Liver (tissue), 9 donors: ENCODE measurements around the gene TNS4. TPM values are rescaled to one million over a fixed set of nuclear protein-coding genes. Genes with fewer than 3 reads are reported as not detected.

Source experiments
- DNase-seq: peaks from one replicate; pipeline ENCODE4 v3.0.0-alpha.2; 2017; ENCODE audit warnings: low spot score
- H3K27ac ChIP-seq, 2 donors: one replicate each; pipeline ENCODE4 v1.7.0; 2013; ENCODE audit warnings: inconsistent platforms in 2 of 2, low read length in 2 of 2, control low read depth in 1 of 2, low read depth in 1 of 2, mild to moderate bottlenecking in 1 of 2
- H3K27me3 ChIP-seq, 4 donors: one replicate each; pipeline versions ENCODE4 v1.6.1 to v1.7.0; 2013; ENCODE audit warnings: low read length in 3 of 4, inconsistent platforms in 1 of 4, mild to moderate bottlenecking in 1 of 4, moderate library complexity in 1 of 4; ENCODE audit not compliant: control insufficient read depth in 4 of 4, insufficient read depth in 4 of 4
- H3K36me3 ChIP-seq, 4 donors: one replicate each; pipeline versions ENCODE4 v1.6.1 to v1.7.0; 2013; ENCODE audit warnings: low read length in 3 of 4, mild to moderate bottlenecking in 3 of 4, low read depth in 1 of 4, moderate library complexity in 1 of 4; ENCODE audit not compliant: control insufficient read depth in 4 of 4, insufficient read depth in 3 of 4
- H3K4me1 ChIP-seq, 4 donors: one replicate each; pipeline versions ENCODE4 v1.6.1 to v1.7.0; 2013; ENCODE audit warnings: low read length in 3 of 4, mild to moderate bottlenecking in 3 of 4, moderate library complexity in 1 of 4; ENCODE audit not compliant: control insufficient read depth in 4 of 4, insufficient read depth in 4 of 4
- H3K4me3 ChIP-seq, 3 donors: one replicate each; pipeline versions ENCODE4 v1.6.1 to v1.7.0; 2013; ENCODE audit warnings: low read length in 3 of 3, control low read depth in 1 of 3, low read depth in 1 of 3, mild to moderate bottlenecking in 1 of 3
- H3K9ac ChIP-seq, 2 donors: one replicate each; pipeline ENCODE4 v1.7.0; 2013; ENCODE audit warnings: low read length in 2 of 2, mild to moderate bottlenecking in 2 of 2, moderate library complexity in 2 of 2, control low read depth in 1 of 2, low read depth in 1 of 2
- H3K9me3 ChIP-seq, 4 donors: one replicate each; pipeline versions ENCODE4 v1.6.1 to v1.7.0; 2013; ENCODE audit warnings: low read length in 3 of 4; ENCODE audit not compliant: control insufficient read depth in 4 of 4
- ATF3 ChIP-seq: IDR thresholded peaks from 2 replicates; pipeline ENCODE4 v1.6.1; 2016; ENCODE audit warnings: antibody characterized with exemption
- CTCF ChIP-seq: fragments of 150-350 bp; IDR thresholded peaks from 2 replicates; pipeline ENCODE4 v1.5.1; 2017; ENCODE audit warnings: improper control_type of control experiment, low read depth, low read length; ENCODE audit not compliant: missing input control
- FOXA1 ChIP-seq: IDR thresholded peaks from 2 replicates; pipeline ENCODE4 v1.6.1; 2016; ENCODE audit warnings: antibody characterized with exemption
- GABPA ChIP-seq, 2 donors: IDR thresholded peaks in 1 of 2; conservative IDR thresholded peaks in 1 of 2; 2 replicates each; pipeline ENCODE4 v1.6.1; 2016; ENCODE audit warnings: antibody characterized with exemption in 2 of 2, mild to moderate bottlenecking in 1 of 2, moderate library complexity in 1 of 2
- HNF4A ChIP-seq, 2 donors: conservative IDR thresholded peaks; 2 replicates each; pipeline ENCODE4 v1.6.1; 2016; ENCODE audit warnings: antibody characterized with exemption in 2 of 2, mild to moderate bottlenecking in 2 of 2
- HNF4G ChIP-seq: IDR thresholded peaks from 2 replicates; pipeline ENCODE4 v1.6.1; 2016; ENCODE audit warnings: antibody characterized with exemption
- JUND ChIP-seq, 2 donors: IDR thresholded peaks; 2 replicates each; pipeline ENCODE4 v1.6.1; 2016; ENCODE audit warnings: antibody characterized with exemption in 2 of 2
- MAX ChIP-seq: IDR thresholded peaks from 2 replicates; pipeline ENCODE4 v1.6.1; 2016; ENCODE audit warnings: antibody characterized with exemption
- NR2F2 ChIP-seq: IDR thresholded peaks from 2 replicates; pipeline ENCODE4 v1.6.1; 2016; ENCODE audit warnings: antibody characterized with exemption
- RAD21 ChIP-seq, 2 donors: IDR thresholded peaks; 2 replicates each; pipeline ENCODE4 v1.6.1; 2016; ENCODE audit warnings: antibody characterized with exemption in 2 of 2, mild to moderate bottlenecking in 2 of 2
- REST ChIP-seq: IDR thresholded peaks from 2 replicates; pipeline ENCODE4 v1.6.1; 2016; ENCODE audit warnings: antibody characterized with exemption, mild to moderate bottlenecking
- RXRA ChIP-seq, 2 donors: IDR thresholded peaks; 2 replicates each; pipeline ENCODE4 v1.6.1; 2017 to 2018; ENCODE audit warnings: antibody characterized with exemption in 2 of 2, mild to moderate bottlenecking in 1 of 2
- SP1 ChIP-seq: IDR thresholded peaks from 2 replicates; pipeline ENCODE4 v1.6.1; 2018; ENCODE audit warnings: antibody characterized with exemption, mild to moderate bottlenecking
- TAF1 ChIP-seq: conservative IDR thresholded peaks from 2 replicates; pipeline ENCODE4 v1.6.1; 2016; ENCODE audit warnings: antibody characterized with exemption, mild to moderate bottlenecking
- YY1 ChIP-seq: IDR thresholded peaks from 2 replicates; pipeline ENCODE4 v1.6.1; 2016; ENCODE audit warnings: antibody characterized with exemption, mild to moderate bottlenecking
- ZBTB33 ChIP-seq: IDR thresholded peaks from 2 replicates; pipeline ENCODE4 v1.6.1; 2016; ENCODE audit warnings: antibody characterized with exemption
- WGBS: extraction: QIAGEN DNeasy Blood & Tissue Kit; methylation state at CpG from one replicate; pipeline ENCODE4 v1.1.7; 2013; 5-methylcytosine and 5-hydroxymethylcytosine counted together
- polyA plus RNA-seq, 2 donors: library from polyadenylated mRNA; stranded (reverse) in 1 of 2; unstranded in 1 of 2; fragments of 200-250 nt in 1 of 2; fragments of >200 nt in 1 of 2; fragmentation: Nextera tagmentation in 1 of 2; extraction: Ambion mirVana in 1 of 2; gene quantifications; one replicate each; pipeline versions ENCODE4 v1.2.1 to v1.2.3, GENCODE V29; 2013 to 2015
- total RNA-seq, 2 donors: library from RNA; depleted of rRNA; stranded (reverse); fragments of >200 nt; gene quantifications; one replicate each; pipeline ENCODE4 v1.2.3, GENCODE V29; 2014
- donor health status: healthy.
- donor health status: healthy.
- donor health status: healthy.
- donor health status: healthy.
- donor health status: healthy.

The TNS4 gene
- total and polyA plus RNA-seq, 4 donors, result 0.08 TPM; not detected in 3

- Histone ChIP-seq H3K4me1 (peaks cover 0 to 43% (median 28%) of the 10 kb centered on the region in 4 donors), H3K4me3 (no peak overlapping the region), H3K27ac (no peak overlapping the region), H3K9ac (no peak overlapping the region), H3K9me3 (no peaks in the 10 kb centered on the region), H3K36me3 (no peaks in the 10 kb centered on the region), H3K27me3 (no peaks in the 10 kb centered on the region)
- WGBS, result 85% methylated on average over 3 of the region's 3 CpGs
- DNase-seq, result no peak
- TF ChIP-seq ZBTB33 (no peak), YY1 (no peak), SP1 (no peak), RXRA (IDR thresholded peaks at IDR 0.05) (no peak), JUND (IDR thresholded peaks at IDR 0.05) (no peak), MAX (no peak), FOXA1 (no peak), HNF4A (conservative IDR thresholded peaks at IDR 0.05) (no peak), REST (no peak), HNF4G (no peak), RAD21 (IDR thresholded peaks at IDR 0.05) (no peak), NR2F2 (no peak), TAF1 (no peak), ATF3 (no peak), CTCF (no peak), GABPA (IDR thresholded peaks at IDR 0.05 in 1 of 2, conservative IDR thresholded peaks at IDR 0.05 in 1 of 2) (no peak)
These were observed 28.5 kb downstream of the TNS4 start for GRCh38 chr17:40472733-40473452.
